ENCODE measurements around the gene OR10V1. TPM values are rescaled to one million over a fixed set of nuclear protein-coding genes. Genes with fewer than 3 reads are reported as not detected.
"Not testable (repeated sequence)": the region's sequence is repeated elsewhere in the genome, so short reads cannot be mapped to it uniquely, and the experiment has no call there.

The OR10V1 gene
- total RNA-seq, 1 experiment from 2014 or later, result not detected

- no peak for DNase-seq (ENCODE audit: low spot score)
These were observed 3.4 kb downstream of the OR10V1 start for GRCh38 chr11:59710136-59710847.

- DNase-seq (ENCODE audit: low spot score), result peak; percentile 35
These were observed 5.1 kb downstream of the OR10V1 start for GRCh38 chr11:59708537-59708936.

- DNase-seq (ENCODE audit: low spot score), result peak; percentile 9
These were observed 6.3 kb downstream of the OR10V1 start for GRCh38 chr11:59707371-59707770.

GRCh38 chr11:59706518-59707285 is 6.9 kb downstream of the OR10V1 start:
- DNase-seq (ENCODE audit: low spot score), result peak; percentile 98

- DNase-seq (ENCODE audit: low spot score), result no peak
These were observed 8.4 kb downstream of the OR10V1 start for GRCh38 chr11:59705294-59705693.

- not testable (repeated sequence) for DNase-seq (ENCODE audit: low spot score)
These were observed 10.1 kb downstream of the OR10V1 start for GRCh38 chr11:59703515-59703914.

GRCh38 chr11:59700157-59700556 is 13.5 kb downstream of the OR10V1 start:
- DNase-seq (ENCODE audit: low spot score), result not testable (repeated sequence)

GRCh38 chr11:59698506-59698905 is 15.1 kb downstream of the OR10V1 start:
- no peak for DNase-seq (ENCODE audit: low spot score)

- DNase-seq (ENCODE audit: low spot score), result no peak
These were observed 20.7 kb downstream of the OR10V1 start for GRCh38 chr11:59692915-59693314.

- DNase-seq (ENCODE audit: low spot score), result no peak
These were observed 22.5 kb downstream of the OR10V1 start for GRCh38 chr11:59691156-59691555.

GRCh38 chr11:59689015-59689414 is 24.6 kb downstream of the OR10V1 start:
- DNase-seq (ENCODE audit: low spot score), result no peak

GRCh38 chr11:59681260-59681725 is 32.4 kb downstream of the OR10V1 start:
- DNase-seq (ENCODE audit: low spot score), result not testable (repeated sequence)

- DNase-seq (ENCODE audit: low spot score), result peak; percentile 56
These were observed 33.1 kb downstream of the OR10V1 start for GRCh38 chr11:59680287-59681154.

- no peak for DNase-seq (ENCODE audit: low spot score)
These were observed 34.3 kb downstream of the OR10V1 start for GRCh38 chr11:59679347-59679746.

- no peak for DNase-seq (ENCODE audit: low spot score)
These were observed 34.9 kb downstream of the OR10V1 start for GRCh38 chr11:59678813-59679165.

- no peak for DNase-seq (ENCODE audit: low spot score)
These were observed 35.4 kb downstream of the OR10V1 start for GRCh38 chr11:59678118-59678812.

GRCh38 chr11:59676205-59676604 is 37.4 kb downstream of the OR10V1 start:
- DNase-seq (ENCODE audit: low spot score), result no peak

GRCh38 chr11:59674291-59674690 is 39.4 kb downstream of the OR10V1 start:
- DNase-seq (ENCODE audit: low spot score), result no peak

- no peak for DNase-seq (ENCODE audit: low spot score)
These were observed 40.4 kb downstream of the OR10V1 start for GRCh38 chr11:59673291-59673690.

- no peak for DNase-seq (ENCODE audit: low spot score)
These were observed 42.2 kb downstream of the OR10V1 start for GRCh38 chr11:59671471-59671870.

GRCh38 chr11:59669611-59670009 is 44.0 kb downstream of the OR10V1 start:
- DNase-seq (ENCODE audit: low spot score), result no peak

Data from A172 (cell line).